Testis (tissue), 3 donors: ENCODE measurements around the gene CXCL6. TPM values are rescaled to one million over a fixed set of nuclear protein-coding genes. Genes with fewer than 3 reads are reported as not detected.

Source experiments
- DNase-seq: peaks from one replicate; pipeline ENCODE4 v3.0.0-alpha.2; 2019
- H3K27ac ChIP-seq, 2 donors: fragments of 200-600 bp; sonication (generic); one replicate each; pipeline ENCODE4 v1.5.1; 2019
- H3K27me3 ChIP-seq: fragments of 200-600 bp; sonication (generic); one replicate; pipeline ENCODE4 v1.5.1; 2019
- H3K36me3 ChIP-seq: fragments of 200-600 bp; sonication (generic); one replicate; pipeline ENCODE4 v1.5.1; 2017; ENCODE audit warnings: low read depth; ENCODE audit errors: missing control alignments
- H3K4me1 ChIP-seq: fragments of 200-600 bp; sonication (generic); one replicate; pipeline ENCODE4 v1.5.1; 2019
- H3K4me3 ChIP-seq, 2 donors: fragments of 200-600 bp; sonication (generic); one replicate each; pipeline ENCODE4 v1.5.1; 2017 to 2019
- H3K9me3 ChIP-seq: fragments of 200-600 bp; sonication (generic); one replicate; pipeline ENCODE4 v1.5.1; 2017
- CTCF ChIP-seq, 3 experiments: fragments of 450-650 bp in 2 of 3; fragments of 200-600 bp in 1 of 3; sonication (generic) in 1 of 3; IDR thresholded peaks; one replicate each; pipeline ENCODE4 v1.5.1; 2016 to 2019; ENCODE audit warnings: antibody characterized with exemption in 3 of 3, mild to moderate bottlenecking in 2 of 3, moderate library complexity in 1 of 3
- POLR2A ChIP-seq: fragments of 450-650 bp; IDR thresholded peaks from one replicate; pipeline ENCODE4 v1.6.1; 2017; ENCODE audit warnings: antibody characterized with exemption, mild to moderate bottlenecking, moderate library complexity
- WGBS, 2 donors: methylation state at CpG; one replicate each; pipeline ENCODE4 v1.1.5; 2018; 5-methylcytosine and 5-hydroxymethylcytosine counted together
- intact Hi-C: fragments of 100-400 bp; cut with DNase I; formaldehyde crosslinking; loops from one replicate; pipeline ENCODE4 v1.15.1; 2023; ENCODE audit warnings: low total_unique reads
- polyA plus RNA-seq: library from polyadenylated mRNA; stranded (reverse); fragments of 350-450 nt; fragmentation: Illumina TruSeq; extraction: RNeasy Lipid Tissue Mini Kit (QIAGEN cat#74804); gene quantifications from one replicate; pipeline ENCODE4 v1.2.3, GENCODE V29; 2014; ENCODE audit warnings: low read depth, low replicate concordance; ENCODE audit not compliant: insufficient read depth
- total RNA-seq, 2 donors: library from RNA; depleted of rRNA; stranded (reverse); fragments of >200 nt; gene quantifications; one replicate each; pipeline ENCODE4 v1.2.3, GENCODE V29; 2016

The CXCL6 gene
- total and polyA plus RNA-seq, 3 donors from 2014 or later = 0.54 to 1.7 (median 1.2) TPM

GRCh38 chr4:73822812-73823504, 13.5 kb upstream of the CXCL6 start:
- Histone ChIP-seq H3K4me1 (no peaks in the 10 kb centered on the region), H3K36me3 (no peaks in the 10 kb centered on the region), H3K27me3 (no peaks in the 10 kb centered on the region), H3K27ac (no peak overlapping the region), H3K9me3 (no peaks in the 10 kb centered on the region), H3K4me3 (no peak overlapping the region)
- TF ChIP-seq POLR2A = no peak
- TF ChIP-seq CTCF (IDR thresholded peaks at IDR 0.05) = no peak
- intact Hi-C loops = no loop called here
- DNase-seq = no peak

GRCh38 chr4:73823760-73824159, 12.7 kb upstream of the CXCL6 start:
- Histone ChIP-seq H3K27me3 (no peaks in the 10 kb centered on the region), H3K4me3 (no peak overlapping the region), H3K36me3 (no peaks in the 10 kb centered on the region), H3K9me3 (no peaks in the 10 kb centered on the region), H3K27ac (no peak overlapping the region), H3K4me1 (no peaks in the 10 kb centered on the region)
- no peak for DNase-seq
- intact Hi-C loops = no loop called here
- TF ChIP-seq CTCF (IDR thresholded peaks at IDR 0.05) = no peak
- TF ChIP-seq POLR2A = no peak

- 82 to 83% methylated on average over 3 of the region's 3 CpGs for WGBS, 2 donors
- Histone ChIP-seq H3K4me1 (no peaks in the 10 kb centered on the region), H3K4me3 (no peak overlapping the region), H3K9me3 (no peaks in the 10 kb centered on the region), H3K36me3 (no peaks in the 10 kb centered on the region), H3K27me3 (no peaks in the 10 kb centered on the region), H3K27ac (no peak overlapping the region)
- TF ChIP-seq CTCF (IDR thresholded peaks at IDR 0.05) = no peak
- intact Hi-C loops = no loop called here
- no peak for DNase-seq
These were observed 7.5 kb upstream of the CXCL6 start for GRCh38 chr4:73828956-73829355.

GRCh38 chr4:73831569-73831968, 4.9 kb upstream of the CXCL6 start:
- Histone ChIP-seq H3K4me1 (no peaks in the 10 kb centered on the region), H3K4me3 (no peak overlapping the region), H3K36me3 (no peaks in the 10 kb centered on the region), H3K9me3 (no peaks in the 10 kb centered on the region), H3K27me3 (no peaks in the 10 kb centered on the region), H3K27ac (no peak overlapping the region)
- no peak for TF ChIP-seq POLR2A
- no peak for TF ChIP-seq CTCF (IDR thresholded peaks at IDR 0.05)
- intact Hi-C loops = no loop called here
- 63 to 70% methylated on average over 2 of the region's 2 CpGs for WGBS, 2 donors
- DNase-seq = no peak

- Histone ChIP-seq H3K9me3 (no peaks in the 10 kb centered on the region), H3K36me3 (no peaks in the 10 kb centered on the region), H3K27ac (no peak overlapping the region), H3K4me1 (no peaks in the 10 kb centered on the region), H3K27me3 (no peaks in the 10 kb centered on the region), H3K4me3 (no peak overlapping the region)
- 85 to 89% methylated on average over 1 of the region's 1 CpG for WGBS, 2 donors
- no peak for TF ChIP-seq POLR2A
- TF ChIP-seq CTCF (IDR thresholded peaks at IDR 0.05) = no peak
- intact Hi-C loops = no loop called here
- no peak for DNase-seq
These were observed 3.7 kb upstream of the CXCL6 start for GRCh38 chr4:73832651-73833237.
